HepG2 (cell line): ENCODE results near the gene ACSL6. TPM values are rescaled to one million over a fixed set of nuclear protein-coding genes. Genes with fewer than 3 reads are reported as not detected.

Source experiments
- BRCA1 ChIP-seq: sonication (generic); formaldehyde crosslinking; IDR thresholded peaks from 2 replicates; pipeline ENCODE4 v1.4.0; 2020; ENCODE audit warnings: missing genetic modification reagents
- DR1 ChIP-seq: sonication (generic); formaldehyde crosslinking; IDR thresholded peaks from 2 replicates; pipeline ENCODE4 v1.8.0; 2021; ENCODE audit warnings: mild to moderate bottlenecking, missing genetic modification reagents, inconsistent platforms
- SIX4 ChIP-seq: sonication (generic); formaldehyde crosslinking; IDR thresholded peaks from 2 replicates; pipeline ENCODE4 v1.4.0; 2020; ENCODE audit warnings: missing genetic modification reagents
- ZNF468 ChIP-seq: sonication (generic); formaldehyde crosslinking; IDR thresholded peaks from 2 replicates; pipeline ENCODE4 v1.8.0; 2022; ENCODE audit warnings: mild to moderate bottlenecking, moderate library complexity, missing genetic modification reagents
- ZNF567 ChIP-seq: sonication (generic); formaldehyde crosslinking; IDR thresholded peaks from 2 replicates; pipeline ENCODE4 v1.8.1; 2023; ENCODE audit warnings: mild to moderate bottlenecking, missing genetic modification reagents, borderline replicate concordance
- ZNF839 ChIP-seq: sonication (generic); formaldehyde crosslinking; IDR thresholded peaks from 2 replicates; pipeline ENCODE4 v1.4.0; 2020; ENCODE audit warnings: missing genetic modification reagents, mild to moderate bottlenecking, borderline replicate concordance
- polyA plus RNA-seq, 8 experiments: library from polyadenylated mRNA; depleted of rRNA in 3 of 8; stranded (reverse) in 7 of 8; unstranded in 1 of 8; fragments of >200 nt; fragmentation: Illumina TruSeq in 4 of 8; extraction: Trizol in 4 of 8; gene quantifications; 2 replicates each; pipeline versions ENCODE4 v1.2.1 to v1.2.3, GENCODE V29; 2011 to 2016; ENCODE audit warnings: low read depth in 4 of 8, missing spikeins in 1 of 8, mixed read lengths in 1 of 8; ENCODE audit not compliant: insufficient read depth in 1 of 8
- total RNA-seq, 5 experiments: library from RNA; depleted of rRNA; stranded (reverse); fragments of >200 nt; fragmentation: Illumina TruSeq; extraction: Trizol; gene quantifications; 2 replicates each; pipeline ENCODE4 v1.2.3, GENCODE V29; 2016; ENCODE audit warnings: low read depth in 1 of 5
- TF ChIP-seq, protein P1 (sequence below): sonication (generic); formaldehyde crosslinking; IDR thresholded peaks from 2 replicates; pipeline ENCODE4 v1.4.0; 2020; ENCODE audit warnings: mild to moderate bottlenecking, missing genetic modification reagents
- TF ChIP-seq, protein P2 (sequence below): sonication (generic); formaldehyde crosslinking; IDR thresholded peaks from 2 replicates; pipeline ENCODE4 v1.4.0; 2020; ENCODE audit warnings: mild to moderate bottlenecking, missing genetic modification reagents, borderline replicate concordance
- TF ChIP-seq, protein P3 (sequence below): sonication (generic); formaldehyde crosslinking; IDR thresholded peaks from 2 replicates; pipeline ENCODE4 v1.5.0; 2020; ENCODE audit warnings: mild to moderate bottlenecking, missing genetic modification reagents, borderline replicate concordance
- TF ChIP-seq, protein P4 (sequence below): sonication (generic); formaldehyde crosslinking; IDR thresholded peaks from 2 replicates; pipeline ENCODE4 v1.4.0; 2020; ENCODE audit warnings: mild to moderate bottlenecking, low read depth, missing genetic modification reagents

Gene ACSL6
- total and polyA plus RNA-seq, 2 of the 13 experiments (the other 11 are each of a cell fraction or from before 2014, with no cell fraction given): 3.7 to 3.8 TPM

DNA sequence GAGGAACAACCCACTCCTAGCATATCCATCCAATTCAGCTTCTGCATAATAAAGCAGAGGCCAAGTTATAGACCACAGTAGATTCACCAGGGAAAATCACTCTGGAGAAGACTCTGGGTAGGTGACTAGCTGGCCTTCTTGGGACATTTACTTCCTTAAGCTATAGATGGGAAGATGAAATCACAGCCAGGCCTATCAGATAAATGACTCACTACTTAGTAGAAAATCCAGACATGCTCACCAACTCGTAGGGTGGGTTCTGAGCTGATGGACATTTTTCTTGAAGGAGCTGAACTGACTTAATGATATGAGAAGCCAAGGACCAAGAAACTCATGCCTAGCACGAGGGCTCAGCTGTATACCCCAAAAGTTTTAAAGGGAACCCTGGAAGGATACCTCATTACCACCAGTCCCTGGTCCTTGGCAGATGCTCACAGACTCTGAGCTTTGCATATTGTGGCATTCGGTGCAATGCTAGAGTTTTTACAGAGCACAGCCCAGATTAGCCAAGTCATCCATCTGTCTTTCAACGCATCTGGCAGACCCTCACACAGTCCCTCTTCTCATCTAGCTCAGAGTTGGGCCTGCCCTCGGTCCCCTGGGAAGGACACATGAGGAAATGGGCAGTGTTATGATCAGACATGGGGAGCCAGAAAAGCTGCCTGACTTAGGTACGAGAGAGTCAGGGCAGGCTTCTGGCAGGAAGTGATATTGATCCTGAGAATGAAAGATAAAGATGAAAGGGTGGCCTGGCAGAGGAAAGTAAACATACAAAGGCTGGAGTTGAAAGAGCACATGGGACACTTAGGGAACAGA is 15.0 kb downstream of the ACSL6 start (continued):
- TF ChIP-seq BRCA1 (no peak), SIX4 (CRISPR knock-in tag) (peak; percentile 85; the same call in 1 of the 2 replicates), ZNF839 (CRISPR knock-in tag) (no peak), DR1 (CRISPR knock-in tag) (no peak), ZNF468 (CRISPR knock-in tag) (no peak), ZNF567 (no peak)
- TF ChIP-seq, protein P1, sequence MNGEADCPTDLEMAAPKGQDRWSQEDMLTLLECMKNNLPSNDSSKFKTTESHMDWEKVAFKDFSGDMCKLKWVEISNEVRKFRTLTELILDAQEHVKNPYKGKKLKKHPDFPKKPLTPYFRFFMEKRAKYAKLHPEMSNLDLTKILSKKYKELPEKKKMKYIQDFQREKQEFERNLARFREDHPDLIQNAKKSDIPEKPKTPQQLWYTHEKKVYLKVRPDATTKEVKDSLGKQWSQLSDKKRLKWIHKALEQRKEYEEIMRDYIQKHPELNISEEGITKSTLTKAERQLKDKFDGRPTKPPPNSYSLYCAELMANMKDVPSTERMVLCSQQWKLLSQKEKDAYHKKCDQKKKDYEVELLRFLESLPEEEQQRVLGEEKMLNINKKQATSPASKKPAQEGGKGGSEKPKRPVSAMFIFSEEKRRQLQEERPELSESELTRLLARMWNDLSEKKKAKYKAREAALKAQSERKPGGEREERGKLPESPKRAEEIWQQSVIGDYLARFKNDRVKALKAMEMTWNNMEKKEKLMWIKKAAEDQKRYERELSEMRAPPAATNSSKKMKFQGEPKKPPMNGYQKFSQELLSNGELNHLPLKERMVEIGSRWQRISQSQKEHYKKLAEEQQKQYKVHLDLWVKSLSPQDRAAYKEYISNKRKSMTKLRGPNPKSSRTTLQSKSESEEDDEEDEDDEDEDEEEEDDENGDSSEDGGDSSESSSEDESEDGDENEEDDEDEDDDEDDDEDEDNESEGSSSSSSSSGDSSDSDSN (CRISPR knock-in tag): peak; percentile 21; the same call in 1 of the 2 replicates
- TF ChIP-seq, protein P2, sequence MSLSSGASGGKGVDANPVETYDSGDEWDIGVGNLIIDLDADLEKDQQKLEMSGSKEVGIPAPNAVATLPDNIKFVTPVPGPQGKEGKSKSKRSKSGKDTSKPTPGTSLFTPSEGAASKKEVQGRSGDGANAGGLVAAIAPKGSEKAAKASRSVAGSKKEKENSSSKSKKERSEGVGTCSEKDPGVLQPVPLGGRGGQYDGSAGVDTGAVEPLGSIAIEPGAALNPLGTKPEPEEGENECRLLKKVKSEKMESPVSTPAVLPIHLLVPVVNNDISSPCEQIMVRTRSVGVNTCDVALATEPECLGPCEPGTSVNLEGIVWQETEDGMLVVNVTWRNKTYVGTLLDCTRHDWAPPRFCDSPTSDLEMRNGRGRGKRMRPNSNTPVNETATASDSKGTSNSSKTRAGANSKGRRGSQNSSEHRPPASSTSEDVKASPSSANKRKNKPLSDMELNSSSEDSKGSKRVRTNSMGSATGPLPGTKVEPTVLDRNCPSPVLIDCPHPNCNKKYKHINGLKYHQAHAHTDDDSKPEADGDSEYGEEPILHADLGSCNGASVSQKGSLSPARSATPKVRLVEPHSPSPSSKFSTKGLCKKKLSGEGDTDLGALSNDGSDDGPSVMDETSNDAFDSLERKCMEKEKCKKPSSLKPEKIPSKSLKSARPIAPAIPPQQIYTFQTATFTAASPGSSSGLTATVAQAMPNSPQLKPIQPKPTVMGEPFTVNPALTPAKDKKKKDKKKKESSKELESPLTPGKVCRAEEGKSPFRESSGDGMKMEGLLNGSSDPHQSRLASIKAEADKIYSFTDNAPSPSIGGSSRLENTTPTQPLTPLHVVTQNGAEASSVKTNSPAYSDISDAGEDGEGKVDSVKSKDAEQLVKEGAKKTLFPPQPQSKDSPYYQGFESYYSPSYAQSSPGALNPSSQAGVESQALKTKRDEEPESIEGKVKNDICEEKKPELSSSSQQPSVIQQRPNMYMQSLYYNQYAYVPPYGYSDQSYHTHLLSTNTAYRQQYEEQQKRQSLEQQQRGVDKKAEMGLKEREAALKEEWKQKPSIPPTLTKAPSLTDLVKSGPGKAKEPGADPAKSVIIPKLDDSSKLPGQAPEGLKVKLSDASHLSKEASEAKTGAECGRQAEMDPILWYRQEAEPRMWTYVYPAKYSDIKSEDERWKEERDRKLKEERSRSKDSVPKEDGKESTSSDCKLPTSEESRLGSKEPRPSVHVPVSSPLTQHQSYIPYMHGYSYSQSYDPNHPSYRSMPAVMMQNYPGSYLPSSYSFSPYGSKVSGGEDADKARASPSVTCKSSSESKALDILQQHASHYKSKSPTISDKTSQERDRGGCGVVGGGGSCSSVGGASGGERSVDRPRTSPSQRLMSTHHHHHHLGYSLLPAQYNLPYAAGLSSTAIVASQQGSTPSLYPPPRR: peak; percentile 97
- TF ChIP-seq, protein P3, sequence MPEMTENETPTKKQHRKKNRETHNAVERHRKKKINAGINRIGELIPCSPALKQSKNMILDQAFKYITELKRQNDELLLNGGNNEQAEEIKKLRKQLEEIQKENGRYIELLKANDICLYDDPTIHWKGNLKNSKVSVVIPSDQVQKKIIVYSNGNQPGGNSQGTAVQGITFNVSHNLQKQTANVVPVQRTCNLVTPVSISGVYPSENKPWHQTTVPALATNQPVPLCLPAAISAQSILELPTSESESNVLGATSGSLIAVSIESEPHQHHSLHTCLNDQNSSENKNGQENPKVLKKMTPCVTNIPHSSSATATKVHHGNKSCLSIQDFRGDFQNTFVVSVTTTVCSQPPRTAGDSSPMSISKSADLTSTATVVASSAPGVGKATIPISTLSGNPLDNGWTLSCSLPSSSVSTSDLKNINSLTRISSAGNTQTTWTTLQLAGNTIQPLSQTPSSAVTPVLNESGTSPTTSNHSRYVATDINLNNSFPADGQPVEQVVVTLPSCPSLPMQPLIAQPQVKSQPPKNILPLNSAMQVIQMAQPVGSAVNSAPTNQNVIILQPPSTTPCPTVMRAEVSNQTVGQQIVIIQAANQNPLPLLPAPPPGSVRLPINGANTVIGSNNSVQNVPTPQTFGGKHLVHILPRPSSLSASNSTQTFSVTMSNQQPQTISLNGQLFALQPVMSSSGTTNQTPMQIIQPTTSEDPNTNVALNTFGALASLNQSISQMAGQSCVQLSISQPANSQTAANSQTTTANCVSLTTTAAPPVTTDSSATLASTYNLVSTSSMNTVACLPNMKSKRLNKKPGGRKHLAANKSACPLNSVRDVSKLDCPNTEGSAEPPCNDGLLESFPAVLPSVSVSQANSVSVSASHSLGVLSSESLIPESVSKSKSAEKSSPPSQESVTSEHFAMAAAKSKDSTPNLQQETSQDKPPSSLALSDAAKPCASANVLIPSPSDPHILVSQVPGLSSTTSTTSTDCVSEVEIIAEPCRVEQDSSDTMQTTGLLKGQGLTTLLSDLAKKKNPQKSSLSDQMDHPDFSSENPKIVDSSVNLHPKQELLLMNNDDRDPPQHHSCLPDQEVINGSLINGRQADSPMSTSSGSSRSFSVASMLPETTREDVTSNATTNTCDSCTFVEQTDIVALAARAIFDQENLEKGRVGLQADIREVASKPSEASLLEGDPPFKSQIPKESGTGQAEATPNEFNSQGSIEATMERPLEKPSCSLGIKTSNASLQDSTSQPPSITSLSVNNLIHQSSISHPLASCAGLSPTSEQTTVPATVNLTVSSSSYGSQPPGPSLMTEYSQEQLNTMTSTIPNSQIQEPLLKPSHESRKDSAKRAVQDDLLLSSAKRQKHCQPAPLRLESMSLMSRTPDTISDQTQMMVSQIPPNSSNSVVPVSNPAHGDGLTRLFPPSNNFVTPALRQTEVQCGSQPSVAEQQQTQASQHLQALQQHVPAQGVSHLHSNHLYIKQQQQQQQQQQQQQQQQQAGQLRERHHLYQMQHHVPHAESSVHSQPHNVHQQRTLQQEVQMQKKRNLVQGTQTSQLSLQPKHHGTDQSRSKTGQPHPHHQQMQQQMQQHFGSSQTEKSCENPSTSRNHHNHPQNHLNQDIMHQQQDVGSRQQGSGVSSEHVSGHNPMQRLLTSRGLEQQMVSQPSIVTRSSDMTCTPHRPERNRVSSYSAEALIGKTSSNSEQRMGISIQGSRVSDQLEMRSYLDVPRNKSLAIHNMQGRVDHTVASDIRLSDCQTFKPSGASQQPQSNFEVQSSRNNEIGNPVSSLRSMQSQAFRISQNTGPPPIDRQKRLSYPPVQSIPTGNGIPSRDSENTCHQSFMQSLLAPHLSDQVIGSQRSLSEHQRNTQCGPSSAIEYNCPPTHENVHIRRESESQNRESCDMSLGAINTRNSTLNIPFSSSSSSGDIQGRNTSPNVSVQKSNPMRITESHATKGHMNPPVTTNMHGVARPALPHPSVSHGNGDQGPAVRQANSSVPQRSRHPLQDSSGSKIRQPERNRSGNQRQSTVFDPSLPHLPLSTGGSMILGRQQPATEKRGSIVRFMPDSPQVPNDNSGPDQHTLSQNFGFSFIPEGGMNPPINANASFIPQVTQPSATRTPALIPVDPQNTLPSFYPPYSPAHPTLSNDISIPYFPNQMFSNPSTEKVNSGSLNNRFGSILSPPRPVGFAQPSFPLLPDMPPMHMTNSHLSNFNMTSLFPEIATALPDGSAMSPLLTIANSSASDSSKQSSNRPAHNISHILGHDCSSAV (CRISPR knock-in tag): no peak
- TF ChIP-seq, protein P4, sequence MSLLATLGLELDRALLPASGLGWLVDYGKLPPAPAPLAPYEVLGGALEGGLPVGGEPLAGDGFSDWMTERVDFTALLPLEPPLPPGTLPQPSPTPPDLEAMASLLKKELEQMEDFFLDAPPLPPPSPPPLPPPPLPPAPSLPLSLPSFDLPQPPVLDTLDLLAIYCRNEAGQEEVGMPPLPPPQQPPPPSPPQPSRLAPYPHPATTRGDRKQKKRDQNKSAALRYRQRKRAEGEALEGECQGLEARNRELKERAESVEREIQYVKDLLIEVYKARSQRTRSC (CRISPR knock-in tag): no peak
